ENCODE measurements around the gene MRPL4. TPM values are rescaled to one million over a fixed set of nuclear protein-coding genes. Genes with fewer than 3 reads are reported as not detected.

Gene MRPL4
- total and polyA plus RNA-seq, 4 donors = 13.7 to 59.7 (median 45.8) TPM

DNA sequence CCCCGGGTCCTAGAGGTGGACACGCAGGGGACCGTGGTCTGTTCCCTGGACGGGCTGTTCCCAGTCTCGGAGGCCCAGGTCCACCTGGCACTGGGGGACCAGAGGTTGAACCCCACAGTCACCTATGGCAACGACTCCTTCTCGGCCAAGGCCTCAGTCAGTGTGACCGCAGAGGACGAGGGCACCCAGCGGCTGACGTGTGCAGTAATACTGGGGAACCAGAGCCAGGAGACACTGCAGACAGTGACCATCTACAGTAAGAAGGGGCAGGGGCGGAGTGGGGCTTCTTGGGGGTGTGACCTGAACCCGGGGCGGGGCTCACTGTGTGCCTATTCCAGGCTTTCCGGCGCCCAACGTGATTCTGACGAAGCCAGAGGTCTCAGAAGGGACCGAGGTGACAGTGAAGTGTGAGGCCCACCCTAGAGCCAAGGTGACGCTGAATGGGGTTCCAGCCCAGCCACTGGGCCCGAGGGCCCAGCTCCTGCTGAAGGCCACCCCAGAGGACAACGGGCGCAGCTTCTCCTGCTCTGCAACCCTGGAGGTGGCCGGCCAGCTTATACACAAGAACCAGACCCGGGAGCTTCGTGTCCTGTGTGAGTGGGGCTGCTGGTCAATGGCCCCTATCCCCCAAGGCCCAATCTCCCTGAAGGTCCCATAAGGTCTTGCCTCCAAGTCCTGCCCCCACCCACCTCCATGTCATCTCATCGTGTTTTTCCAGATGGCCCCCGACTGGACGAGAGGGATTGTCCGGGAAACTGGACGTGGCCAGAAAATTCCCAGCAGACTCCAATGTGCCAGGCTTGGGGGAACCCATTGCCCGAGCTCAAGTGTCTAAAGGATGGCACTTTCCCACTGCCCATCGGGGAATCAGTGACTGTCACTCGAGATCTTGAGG is 32.3 kb downstream of the MRPL4 start:
- H3K9me3 ChIP-seq (ENCODE audit: control insufficient read depth, insufficient read depth, low read length) = no peaks in the 10 kb centered on the region
- H3K36me3 ChIP-seq (ENCODE audit: control insufficient read depth, insufficient read depth, low read length) = peaks cover 2% of the 10 kb centered on the region
- no peak overlapping the region for H3K27ac ChIP-seq (ENCODE audit: low read depth, low read length)
- H3K4me1 ChIP-seq (ENCODE audit: control insufficient read depth, insufficient read depth, low read length) = peaks cover 20% of the 10 kb centered on the region
- 87% methylated on average over 32 of the region's 34 CpGs for WGBS (ENCODE audit: insufficient coverage)
- no peak overlapping the region for H3K4me3 ChIP-seq (ENCODE audit: low read depth, low read length)
- H3K27me3 ChIP-seq (ENCODE audit: control insufficient read depth, insufficient read depth, low read length) = peaks cover 37% of the 10 kb centered on the region
- no peak for DNase-seq (ENCODE audit: low read depth in 4 of 6, low spot score in 6 of 6)

DNA sequence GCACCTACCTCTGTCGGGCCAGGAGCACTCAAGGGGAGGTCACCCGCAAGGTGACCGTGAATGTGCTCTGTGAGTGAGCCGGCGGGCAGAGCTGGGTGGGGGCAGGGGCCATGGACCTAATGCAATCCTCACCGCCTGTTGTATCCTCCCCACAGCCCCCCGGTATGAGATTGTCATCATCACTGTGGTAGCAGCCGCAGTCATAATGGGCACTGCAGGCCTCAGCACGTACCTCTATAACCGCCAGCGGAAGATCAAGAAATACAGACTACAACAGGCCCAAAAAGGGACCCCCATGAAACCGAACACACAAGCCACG is 32.9 kb downstream of the MRPL4 start:
- Histone ChIP-seq H3K4me1 (ENCODE audit: control insufficient read depth, insufficient read depth, low read length) (peaks cover 26% of the 10 kb centered on the region), H3K36me3 (ENCODE audit: control insufficient read depth, insufficient read depth, low read length) (peaks cover 2% of the 10 kb centered on the region), H3K4me3 (ENCODE audit: low read depth, low read length) (no peak overlapping the region), H3K27me3 (ENCODE audit: control insufficient read depth, insufficient read depth, low read length) (peaks cover 41% of the 10 kb centered on the region), H3K9me3 (ENCODE audit: control insufficient read depth, insufficient read depth, low read length) (no peaks in the 10 kb centered on the region), H3K27ac (ENCODE audit: low read depth, low read length) (no peak overlapping the region)
- DNase-seq (ENCODE audit: low read depth in 4 of 6, low spot score in 6 of 6) = no peak
- WGBS (ENCODE audit: insufficient coverage) = 89% methylated on average over 12 of the region's 13 CpGs

DNA sequence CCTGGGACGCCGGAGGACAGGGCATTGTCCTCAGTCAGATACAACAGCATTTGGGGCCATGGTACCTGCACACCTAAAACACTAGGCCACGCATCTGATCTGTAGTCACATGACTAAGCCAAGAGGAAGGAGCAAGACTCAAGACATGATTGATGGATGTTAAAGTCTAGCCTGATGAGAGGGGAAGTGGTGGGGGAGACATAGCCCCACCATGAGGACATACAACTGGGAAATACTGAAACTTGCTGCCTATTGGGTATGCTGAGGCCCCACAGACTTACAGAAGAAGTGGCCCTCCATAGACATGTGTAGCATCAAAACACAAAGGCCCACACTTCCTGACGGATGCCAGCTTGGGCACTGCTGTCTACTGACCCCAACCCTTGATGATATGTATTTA is 33.4 kb downstream of the MRPL4 start:
- Histone ChIP-seq H3K27me3 (ENCODE audit: control insufficient read depth, insufficient read depth, low read length) (peaks cover 46% of the 10 kb centered on the region), H3K36me3 (ENCODE audit: control insufficient read depth, insufficient read depth, low read length) (peaks cover 2% of the 10 kb centered on the region), H3K9me3 (ENCODE audit: control insufficient read depth, insufficient read depth, low read length) (no peaks in the 10 kb centered on the region), H3K4me3 (ENCODE audit: low read depth, low read length) (no peak overlapping the region), H3K4me1 (ENCODE audit: control insufficient read depth, insufficient read depth, low read length) (peaks cover 31% of the 10 kb centered on the region), H3K27ac (ENCODE audit: low read depth, low read length) (no peak overlapping the region)
- 94% methylated on average over 2 of the region's 4 CpGs for WGBS (ENCODE audit: insufficient coverage)
- no peak for DNase-seq (ENCODE audit: low read depth in 4 of 6, low spot score in 6 of 6)

DNA sequence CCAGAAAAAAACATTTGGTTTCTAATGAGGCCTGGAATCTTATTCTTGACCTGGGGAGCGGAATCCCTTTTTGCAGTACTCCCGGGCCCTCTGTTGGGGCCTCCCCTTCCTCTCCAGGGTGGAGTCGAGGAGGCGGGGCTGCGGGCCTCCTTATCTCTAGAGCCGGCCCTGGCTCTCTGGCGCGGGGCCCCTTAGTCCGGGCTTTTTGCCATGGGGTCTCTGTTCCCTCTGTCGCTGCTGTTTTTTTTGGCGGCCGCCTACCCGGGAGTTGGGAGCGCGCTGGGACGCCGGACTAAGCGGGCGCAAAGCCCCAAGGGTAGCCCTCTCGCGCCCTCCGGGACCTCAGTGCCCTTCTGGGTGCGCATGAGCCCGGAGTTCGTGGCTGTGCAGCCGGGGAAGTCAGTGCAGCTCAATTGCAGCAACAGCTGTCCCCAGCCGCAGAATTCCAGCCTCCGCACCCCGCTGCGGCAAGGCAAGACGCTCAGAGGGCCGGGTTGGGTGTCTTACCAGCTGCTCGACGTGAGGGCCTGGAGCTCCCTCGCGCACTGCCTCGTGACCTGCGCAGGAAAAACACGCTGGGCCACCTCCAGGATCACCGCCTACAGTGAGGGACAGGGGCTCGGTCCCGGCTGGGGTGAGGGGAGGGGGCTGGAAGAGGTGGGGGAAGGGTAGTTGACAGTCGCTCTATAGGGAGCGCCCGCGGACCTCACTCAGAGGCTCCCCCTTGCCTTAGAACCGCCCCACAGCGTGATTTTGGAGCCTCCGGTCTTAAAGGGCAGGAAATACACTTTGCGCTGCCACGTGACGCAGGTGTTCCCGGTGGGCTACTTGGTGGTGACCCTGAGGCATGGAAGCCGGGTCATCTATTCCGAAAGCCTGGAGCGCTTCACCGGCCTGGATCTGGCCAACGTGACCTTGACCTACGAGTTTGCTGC is 35.1 kb downstream of the MRPL4 start, which contains the start of gene ICAM4:
Gene ICAM4 (plus strand): TSS at position 153 of the 935 bp plus-strand sequence. CDS start 58 bp downstream, at position 211.
- H3K27me3 ChIP-seq (ENCODE audit: control insufficient read depth, insufficient read depth, low read length) = peaks cover 63% of the 10 kb centered on the region
- no peak within 1 kb of the TSS for H3K27ac ChIP-seq (ENCODE audit: low read depth, low read length)
- H3K4me1 ChIP-seq (ENCODE audit: control insufficient read depth, insufficient read depth, low read length) = peaks cover 48% of the 10 kb centered on the region

DNA sequence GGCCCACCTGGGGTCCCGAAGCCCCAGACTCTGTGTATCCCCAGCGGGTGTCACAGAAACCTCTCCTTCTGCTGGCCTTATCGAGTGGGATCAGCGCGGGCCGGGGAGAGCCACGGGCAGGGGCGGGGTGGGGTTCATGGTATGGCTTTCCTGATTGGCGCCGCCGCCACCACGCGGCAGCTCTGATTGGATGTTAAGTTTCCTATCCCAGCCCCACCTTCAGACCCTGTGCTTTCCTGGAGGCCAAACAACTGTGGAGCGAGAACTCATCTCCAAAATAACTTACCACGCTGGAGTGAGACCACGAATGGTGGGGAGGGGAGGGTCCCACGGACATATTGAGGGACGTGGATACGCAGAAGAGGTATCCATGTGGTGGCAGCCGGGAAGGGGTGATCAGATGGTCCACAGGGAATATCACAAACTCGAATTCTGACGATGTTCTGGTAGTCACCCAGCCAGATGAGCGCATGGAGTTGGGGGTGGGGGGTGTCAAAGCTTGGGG is 36.7 kb downstream of the MRPL4 start:
- H3K4me3 ChIP-seq (ENCODE audit: low read depth, low read length) = no peak overlapping the region
- H3K36me3 ChIP-seq (ENCODE audit: control insufficient read depth, insufficient read depth, low read length) = peaks cover 5% of the 10 kb centered on the region
- DNase-seq (ENCODE audit: low read depth in 4 of 6, low spot score in 6 of 6) = peak in 1 of 6 donors; percentile 51
- under 1% methylated on average over 14 of the region's 23 CpGs for WGBS (ENCODE audit: insufficient coverage)
- H3K27me3 ChIP-seq (ENCODE audit: control insufficient read depth, insufficient read depth, low read length) = peaks cover 74% of the 10 kb centered on the region
- H3K4me1 ChIP-seq (ENCODE audit: control insufficient read depth, insufficient read depth, low read length) = peaks cover 61% of the 10 kb centered on the region
- no peak overlapping the region for H3K27ac ChIP-seq (ENCODE audit: low read depth, low read length)
- H3K9me3 ChIP-seq (ENCODE audit: control insufficient read depth, insufficient read depth, low read length) = no peaks in the 10 kb centered on the region

More for the DNA sequence above, 35.1 kb downstream of the MRPL4 start, which contains the start of gene ICAM4:
- Histone ChIP-seq H3K9me3 (ENCODE audit: control insufficient read depth, insufficient read depth, low read length) (no peaks in the 10 kb centered on the region), H3K36me3 (ENCODE audit: control insufficient read depth, insufficient read depth, low read length) (peaks cover 2% of the 10 kb centered on the region), H3K4me3 (ENCODE audit: low read depth, low read length) (no peak within 1 kb of the TSS)
- DNase-seq (ENCODE audit: low read depth in 4 of 6, low spot score in 6 of 6) = no peak
- WGBS (ENCODE audit: insufficient coverage) = 2% methylated on average over 58 of the region's 59 CpGs

DNA sequence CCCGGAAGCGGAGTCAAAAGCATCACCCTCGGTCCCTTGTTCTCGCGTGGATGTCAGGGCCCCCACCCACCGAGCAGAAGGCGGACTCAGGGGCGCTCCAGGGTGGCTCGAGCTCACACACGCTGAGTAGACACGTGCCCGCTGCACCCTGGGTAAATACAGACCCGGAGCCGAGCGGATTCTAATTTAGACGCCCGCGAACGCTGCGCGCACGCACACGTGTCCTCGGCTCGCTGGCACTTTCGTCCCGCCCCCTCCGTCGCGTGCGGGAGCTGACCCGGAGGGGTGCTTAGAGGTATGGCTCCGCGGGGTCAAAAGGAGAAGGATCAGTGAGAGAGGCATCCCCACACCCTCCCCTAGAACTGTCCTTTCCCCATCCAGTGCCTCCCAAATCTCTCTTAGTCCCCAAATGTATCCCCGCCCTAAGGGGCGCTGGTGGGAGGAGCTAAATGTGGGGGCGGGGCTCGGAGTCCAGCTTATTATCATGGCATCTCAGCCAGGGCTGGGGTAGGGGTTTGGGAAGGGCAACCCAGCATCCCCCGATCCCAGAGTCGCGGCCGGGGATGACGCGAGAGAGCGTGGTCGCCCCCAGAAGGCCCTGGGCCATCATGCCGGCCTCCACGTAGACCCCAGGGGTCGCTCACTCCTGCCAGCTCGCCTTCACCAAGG is 37.3 kb downstream of the MRPL4 start:
- H3K27me3 ChIP-seq (ENCODE audit: control insufficient read depth, insufficient read depth, low read length) = peaks cover 80% of the 10 kb centered on the region
- H3K9me3 ChIP-seq (ENCODE audit: control insufficient read depth, insufficient read depth, low read length) = no peaks in the 10 kb centered on the region
- peaks cover 7% of the 10 kb centered on the region for H3K36me3 ChIP-seq (ENCODE audit: control insufficient read depth, insufficient read depth, low read length)
- peaks cover 62% of the 10 kb centered on the region for H3K4me1 ChIP-seq (ENCODE audit: control insufficient read depth, insufficient read depth, low read length)
- WGBS (ENCODE audit: insufficient coverage) = under 1% methylated on average over 38 of the region's 50 CpGs
- H3K4me3 ChIP-seq (ENCODE audit: low read depth, low read length) = peak overlapping the region; percentile 9
- no peak overlapping the region for H3K27ac ChIP-seq (ENCODE audit: low read depth, low read length)
- peak in 2 of 6 donors; percentile 61 to 77 for DNase-seq (ENCODE audit: low read depth in 4 of 6, low spot score in 6 of 6)

DNA sequence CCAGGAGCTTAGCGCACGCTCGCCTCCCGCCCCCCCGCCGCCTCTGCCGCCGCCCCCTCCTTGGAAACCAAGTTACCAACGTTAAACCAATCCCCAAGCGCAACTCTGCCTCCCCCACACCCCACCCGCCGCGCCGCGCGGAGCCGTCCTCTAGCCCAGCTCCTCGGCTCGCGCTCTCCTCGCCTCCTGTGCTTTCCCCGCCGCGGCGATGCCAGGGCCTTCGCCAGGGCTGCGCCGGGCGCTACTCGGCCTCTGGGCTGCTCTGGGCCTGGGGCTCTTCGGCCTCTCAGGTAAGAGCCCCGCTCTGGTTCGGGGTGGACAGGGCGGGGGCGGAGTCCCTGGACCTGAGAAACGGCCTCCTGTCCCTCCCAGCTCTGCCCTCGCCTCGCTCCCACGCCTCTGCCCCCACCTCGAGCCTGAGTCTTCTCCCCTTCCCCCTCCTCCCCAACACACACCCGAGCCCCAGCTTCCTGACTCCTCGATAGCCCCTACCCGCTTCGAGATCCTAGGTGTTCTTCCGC is 37.9 kb downstream of the MRPL4 start, which contains the start of gene ICAM5:
Gene ICAM5 (plus strand): TSS at position 117 of the 521 bp plus-strand sequence. CDS start 92 bp downstream, at position 209.
- no peak within 1 kb of the TSS for H3K27ac ChIP-seq (ENCODE audit: low read depth, low read length)
- H3K4me3 ChIP-seq (ENCODE audit: low read depth, low read length) = peak within 1 kb of the TSS; percentile 9
- no peaks in the 10 kb centered on the region for H3K9me3 ChIP-seq (ENCODE audit: control insufficient read depth, insufficient read depth, low read length)
- peaks cover 86% of the 10 kb centered on the region for H3K27me3 ChIP-seq (ENCODE audit: control insufficient read depth, insufficient read depth, low read length)
- WGBS (ENCODE audit: insufficient coverage) = under 1% methylated on average over 40 of the region's 45 CpGs
- DNase-seq (ENCODE audit: low read depth in 4 of 6, low spot score in 6 of 6) = no peak
- peaks cover 62% of the 10 kb centered on the region for H3K4me1 ChIP-seq (ENCODE audit: control insufficient read depth, insufficient read depth, low read length)
- H3K36me3 ChIP-seq (ENCODE audit: control insufficient read depth, insufficient read depth, low read length) = peaks cover 9% of the 10 kb centered on the region

DNA sequence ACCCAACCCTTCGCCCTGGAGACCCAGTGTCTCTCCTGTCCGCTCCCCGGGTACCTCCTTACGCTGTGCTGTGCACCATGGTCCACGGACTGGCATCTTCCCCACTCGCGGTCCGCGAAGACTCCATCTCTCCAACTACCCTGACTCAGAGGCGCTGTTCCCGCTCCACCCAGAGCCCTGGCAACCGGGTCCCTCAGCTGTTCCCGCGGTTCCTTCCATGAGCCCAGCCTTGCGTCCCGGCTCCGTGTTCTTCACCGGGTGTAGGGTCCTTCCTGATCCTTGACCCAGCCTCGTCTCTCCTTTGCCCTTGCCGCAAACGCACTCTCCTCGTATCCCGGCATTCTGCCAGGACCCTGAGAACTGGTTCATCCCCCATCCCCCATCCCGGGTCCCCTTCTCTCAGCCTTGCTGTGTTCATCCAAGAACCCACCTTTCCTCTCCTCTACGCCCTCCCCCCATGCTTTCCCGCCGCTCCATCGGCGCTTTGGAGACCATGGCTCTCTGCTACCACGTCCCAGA is 38.4 kb downstream of the MRPL4 start:
- Histone ChIP-seq H3K27ac (ENCODE audit: low read depth, low read length) (no peak overlapping the region), H3K4me3 (ENCODE audit: low read depth, low read length) (peak overlapping the region; percentile 9), H3K4me1 (ENCODE audit: control insufficient read depth, insufficient read depth, low read length) (peaks cover 66% of the 10 kb centered on the region), H3K27me3 (ENCODE audit: control insufficient read depth, insufficient read depth, low read length) (peaks cover 92% of the 10 kb centered on the region), H3K9me3 (ENCODE audit: control insufficient read depth, insufficient read depth, low read length) (no peaks in the 10 kb centered on the region), H3K36me3 (ENCODE audit: control insufficient read depth, insufficient read depth, low read length) (peaks cover 9% of the 10 kb centered on the region)
- WGBS (ENCODE audit: insufficient coverage) = under 1% methylated on average over 30 of the region's 30 CpGs
- DNase-seq (ENCODE audit: low read depth in 4 of 6, low spot score in 6 of 6) = no peak

Data from spinal cord (tissue), 10 donors.